Ishikawa (cell line): ENCODE measurements around the gene APOA4.
A peak's percentile ranks its signal among the peaks of the same experiment; 100 is the strongest.

Experiments
- CEBPB ChIP-seq: IDR thresholded peaks from 2 replicates; pipeline ENCODE4 v1.6.1; 2012
- CREB1 ChIP-seq: IDR thresholded peaks from 2 replicates; pipeline ENCODE4 v1.6.1; 2012; ENCODE audit warnings: low read depth
- EGR1 ChIP-seq: IDR thresholded peaks from 2 replicates; pipeline ENCODE4 v1.6.1; 2012
- EP300 ChIP-seq: IDR thresholded peaks from 2 replicates; pipeline ENCODE4 v1.6.1; 2012; ENCODE audit warnings: borderline replicate concordance
- FOXM1 ChIP-seq: IDR thresholded peaks from 2 replicates; pipeline ENCODE4 v1.6.1; 2012; ENCODE audit warnings: low read depth, borderline replicate concordance
- NFIC ChIP-seq: IDR thresholded peaks from 2 replicates; pipeline ENCODE4 v1.6.1; 2012
- RAD21 ChIP-seq: IDR thresholded peaks from 2 replicates; pipeline ENCODE4 v1.6.1; 2012; ENCODE audit warnings: low read depth
- TAF1 ChIP-seq: IDR thresholded peaks from 2 replicates; pipeline ENCODE4 v1.6.1; 2012; ENCODE audit warnings: low read depth, mild to moderate bottlenecking
- TCF12 ChIP-seq: IDR thresholded peaks from 2 replicates; pipeline ENCODE4 v1.6.1; 2012; ENCODE audit warnings: low read depth
- TEAD4 ChIP-seq: IDR thresholded peaks from 2 replicates; pipeline ENCODE4 v1.6.1; 2012
- YY1 ChIP-seq: IDR thresholded peaks from 2 replicates; pipeline ENCODE4 v1.6.1; 2012; ENCODE audit warnings: low read depth
- ZBTB7A ChIP-seq: IDR thresholded peaks from 2 replicates; pipeline ENCODE4 v1.6.1; 2012; ENCODE audit warnings: low read depth
- TF ChIP-seq, protein P1 (sequence below): IDR thresholded peaks from 2 replicates; pipeline ENCODE4 v1.6.1; 2012
- TF ChIP-seq, protein P2 (sequence below): IDR thresholded peaks from 2 replicates; pipeline ENCODE4 v1.6.1; 2012
- TF ChIP-seq, protein P3 (sequence below): IDR thresholded peaks from 2 replicates; pipeline ENCODE4 v1.6.1; 2012; ENCODE audit warnings: low read depth, mild to moderate bottlenecking

Gene APOA4

DNA sequence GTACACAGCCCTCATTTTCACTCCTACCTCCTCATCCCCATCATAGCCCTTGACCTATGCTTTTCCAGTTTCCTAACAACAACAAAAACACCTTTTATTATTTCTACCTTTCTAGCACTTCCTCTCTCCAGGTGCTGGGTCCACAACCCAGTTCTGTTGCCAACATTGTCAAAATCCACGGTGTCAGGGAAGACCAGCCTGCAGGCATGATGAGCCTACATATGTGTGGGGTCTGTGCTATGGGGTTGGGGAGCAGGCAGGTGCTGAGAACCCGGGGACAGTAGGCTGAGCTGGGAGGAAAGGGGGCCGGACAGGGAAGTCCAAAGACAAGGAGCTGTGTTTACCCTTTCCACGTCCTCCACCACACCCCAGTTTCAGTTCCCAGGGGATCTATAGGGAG lies 34.6 kb downstream of the APOA4 start:
- TF ChIP-seq, protein P1, sequence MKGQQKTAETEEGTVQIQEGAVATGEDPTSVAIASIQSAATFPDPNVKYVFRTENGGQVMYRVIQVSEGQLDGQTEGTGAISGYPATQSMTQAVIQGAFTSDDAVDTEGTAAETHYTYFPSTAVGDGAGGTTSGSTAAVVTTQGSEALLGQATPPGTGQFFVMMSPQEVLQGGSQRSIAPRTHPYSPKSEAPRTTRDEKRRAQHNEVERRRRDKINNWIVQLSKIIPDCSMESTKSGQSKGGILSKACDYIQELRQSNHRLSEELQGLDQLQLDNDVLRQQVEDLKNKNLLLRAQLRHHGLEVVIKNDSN = no peak
- TF ChIP-seq TEAD4 (no peak), NFIC (no peak)
- TF ChIP-seq, protein P2, sequence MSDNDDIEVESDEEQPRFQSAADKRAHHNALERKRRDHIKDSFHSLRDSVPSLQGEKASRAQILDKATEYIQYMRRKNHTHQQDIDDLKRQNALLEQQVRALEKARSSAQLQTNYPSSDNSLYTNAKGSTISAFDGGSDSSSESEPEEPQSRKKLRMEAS = no peak

DNA sequence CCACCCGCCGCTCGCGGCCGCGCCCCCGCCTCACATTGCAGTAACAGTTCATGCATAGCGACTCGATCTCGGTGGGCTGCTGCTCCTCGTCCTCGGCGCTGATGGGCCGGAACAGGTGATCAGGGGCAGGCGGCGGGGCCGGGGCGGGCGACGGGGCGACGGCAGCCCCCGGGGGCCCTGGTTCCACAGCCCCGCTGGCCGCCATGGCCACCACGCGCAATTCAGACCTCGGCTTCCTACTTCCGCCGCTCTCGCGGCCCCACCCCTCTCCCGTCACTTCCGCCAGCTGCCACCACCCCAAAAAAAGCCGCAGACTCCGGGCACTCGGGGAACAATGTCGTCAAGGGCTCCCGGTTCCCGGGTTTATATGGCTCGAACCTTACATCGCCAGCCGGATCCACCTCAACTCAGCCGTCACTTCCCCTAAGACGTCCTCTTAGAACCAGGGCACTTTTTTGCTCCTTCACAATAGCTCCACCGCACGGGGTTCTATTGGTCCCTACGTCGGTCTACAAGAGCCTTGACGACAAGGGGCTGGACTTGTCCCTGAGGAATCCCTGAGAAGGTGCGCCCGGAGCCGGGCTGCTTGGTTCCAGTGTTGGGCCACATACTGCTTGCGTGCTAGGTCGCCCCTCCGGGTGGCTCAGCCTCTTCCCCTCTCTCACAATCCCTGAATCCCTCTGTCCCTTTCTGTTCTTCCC lies 35.2 kb downstream of the APOA4 start, which contains the start of gene ZPR1:
Gene ZPR1 (minus strand): TSS at position 238 of the 701 bp plus-strand sequence. CDS start 33 bp downstream, at position 205.
- TF ChIP-seq EGR1 (no peak), CEBPB (no peak), EP300 (no peak), TAF1 (peak; percentile 84), NFIC (no peak), YY1 (peak; percentile 87), ZBTB7A (peak; percentile 55; the same call in 1 of the 2 replicates), FOXM1 (no peak), RAD21 (no peak), TEAD4 (no peak), CREB1 (peak; percentile 74), TCF12 (peak; percentile 40; the same call in 1 of the 2 replicates)
- TF ChIP-seq, protein P1 = no peak
- TF ChIP-seq, protein P2 = peak; percentile 82
- TF ChIP-seq, protein P3, sequence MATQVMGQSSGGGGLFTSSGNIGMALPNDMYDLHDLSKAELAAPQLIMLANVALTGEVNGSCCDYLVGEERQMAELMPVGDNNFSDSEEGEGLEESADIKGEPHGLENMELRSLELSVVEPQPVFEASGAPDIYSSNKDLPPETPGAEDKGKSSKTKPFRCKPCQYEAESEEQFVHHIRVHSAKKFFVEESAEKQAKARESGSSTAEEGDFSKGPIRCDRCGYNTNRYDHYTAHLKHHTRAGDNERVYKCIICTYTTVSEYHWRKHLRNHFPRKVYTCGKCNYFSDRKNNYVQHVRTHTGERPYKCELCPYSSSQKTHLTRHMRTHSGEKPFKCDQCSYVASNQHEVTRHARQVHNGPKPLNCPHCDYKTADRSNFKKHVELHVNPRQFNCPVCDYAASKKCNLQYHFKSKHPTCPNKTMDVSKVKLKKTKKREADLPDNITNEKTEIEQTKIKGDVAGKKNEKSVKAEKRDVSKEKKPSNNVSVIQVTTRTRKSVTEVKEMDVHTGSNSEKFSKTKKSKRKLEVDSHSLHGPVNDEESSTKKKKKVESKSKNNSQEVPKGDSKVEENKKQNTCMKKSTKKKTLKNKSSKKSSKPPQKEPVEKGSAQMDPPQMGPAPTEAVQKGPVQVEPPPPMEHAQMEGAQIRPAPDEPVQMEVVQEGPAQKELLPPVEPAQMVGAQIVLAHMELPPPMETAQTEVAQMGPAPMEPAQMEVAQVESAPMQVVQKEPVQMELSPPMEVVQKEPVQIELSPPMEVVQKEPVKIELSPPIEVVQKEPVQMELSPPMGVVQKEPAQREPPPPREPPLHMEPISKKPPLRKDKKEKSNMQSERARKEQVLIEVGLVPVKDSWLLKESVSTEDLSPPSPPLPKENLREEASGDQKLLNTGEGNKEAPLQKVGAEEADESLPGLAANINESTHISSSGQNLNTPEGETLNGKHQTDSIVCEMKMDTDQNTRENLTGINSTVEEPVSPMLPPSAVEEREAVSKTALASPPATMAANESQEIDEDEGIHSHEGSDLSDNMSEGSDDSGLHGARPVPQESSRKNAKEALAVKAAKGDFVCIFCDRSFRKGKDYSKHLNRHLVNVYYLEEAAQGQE = no peak

- TF ChIP-seq NFIC (no peak), YY1 (no peak), CREB1 (no peak), EP300 (no peak), TAF1 (no peak), CEBPB (no peak), EGR1 (no peak), TCF12 (no peak), RAD21 (no peak), FOXM1 (no peak), ZBTB7A (no peak), TEAD4 (no peak)
- TF ChIP-seq, protein P1 = no peak
- TF ChIP-seq, protein P3 = no peak
- TF ChIP-seq, protein P2 = no peak
These were observed 35.7 kb downstream of the APOA4 start for GRCh38 chr11:116787436-116787785.

DNA sequence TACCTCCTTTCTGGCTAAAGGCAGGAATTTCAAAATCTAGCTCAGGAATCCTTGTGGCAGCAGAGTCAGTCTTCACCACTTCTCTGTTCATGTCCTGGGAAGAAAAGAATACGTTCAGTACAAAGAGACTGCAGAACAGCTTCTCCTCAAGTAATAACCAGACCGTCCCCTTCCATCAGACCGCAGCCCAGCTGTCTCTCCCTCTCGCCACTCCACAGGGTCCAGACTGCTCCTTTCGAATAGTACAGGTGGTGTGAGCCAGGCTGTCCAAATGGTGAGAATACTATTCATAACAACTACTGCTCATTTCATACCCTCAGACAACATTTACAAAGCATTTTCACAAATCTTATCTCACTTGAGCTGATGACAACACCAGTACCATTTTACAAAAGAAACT lies 36.1 kb downstream of the APOA4 start:
- TF ChIP-seq, protein P1 = no peak
- TF ChIP-seq ZBTB7A = no peak
- TF ChIP-seq EGR1 = no peak
- no peak for TF ChIP-seq TAF1
- TF ChIP-seq, protein P2 = no peak
- no peak for TF ChIP-seq YY1
- no peak for TF ChIP-seq TEAD4
- TF ChIP-seq CREB1 = no peak
- no peak for TF ChIP-seq NFIC
